Esophagus (tissue), 2 donors: ENCODE results near the gene THSD4. TPM values are rescaled to one million over a fixed set of nuclear protein-coding genes. Genes with fewer than 3 reads are reported as not detected.

Source experiments
- H3K27ac ChIP-seq, 2 donors: one replicate each; pipeline ENCODE4 v1.5.1; 2013; ENCODE audit warnings: low read depth in 2 of 2, mild to moderate bottlenecking in 2 of 2, inconsistent platforms in 1 of 2, low read length in 1 of 2, moderate library complexity in 1 of 2
- H3K27me3 ChIP-seq, 2 donors: one replicate each; pipeline ENCODE4 v1.6.1; 2013; ENCODE audit warnings: low read length in 2 of 2, control low read depth in 1 of 2, mild to moderate bottlenecking in 1 of 2; ENCODE audit not compliant: insufficient read depth in 2 of 2, control insufficient read depth in 1 of 2
- H3K36me3 ChIP-seq, 2 donors: one replicate each; pipeline ENCODE4 v1.6.1; 2013; ENCODE audit warnings: low read length in 1 of 2; ENCODE audit not compliant: control insufficient read depth in 2 of 2, insufficient read depth in 2 of 2
- H3K4me1 ChIP-seq, 2 donors: one replicate each; pipeline ENCODE4 v1.6.1; 2013; ENCODE audit warnings: low read length in 1 of 2; ENCODE audit not compliant: control insufficient read depth in 2 of 2, insufficient read depth in 2 of 2
- H3K4me3 ChIP-seq, 2 donors: one replicate each; pipeline ENCODE4 v1.5.1; 2013; ENCODE audit warnings: low read length in 2 of 2, mild to moderate bottlenecking in 2 of 2, low read depth in 1 of 2, moderate library complexity in 1 of 2
- H3K9me3 ChIP-seq, 2 donors: one replicate each; pipeline ENCODE4 v1.6.1; 2013; ENCODE audit warnings: mild to moderate bottlenecking in 2 of 2, low read depth in 1 of 2, low read length in 1 of 2, moderate library complexity in 1 of 2; ENCODE audit not compliant: control insufficient read depth in 2 of 2, insufficient read depth in 1 of 2
- WGBS, 2 donors: extraction: QIAGEN DNeasy Blood & Tissue Kit; methylation state at CpG; one replicate each; pipeline ENCODE4 v1.1.7; 2013; 5-methylcytosine and 5-hydroxymethylcytosine counted together
- polyA plus RNA-seq, 2 donors: library from polyadenylated mRNA; stranded (reverse); fragments of 200-250 nt; gene quantifications; one replicate each; pipeline ENCODE4 v1.2.3, GENCODE V29; 2013
- donor health status: healthy with polysubstance abuse.
- donor health status: Bipolar disorder and iron deficiency.

Gene THSD4
- 10 to 100 TPM; 34.1 to 49.7 TPM for polyA plus RNA-seq

- peaks cover 0 to 6% of the 10 kb centered on the region in 2 donors for H3K4me1 ChIP-seq
- peak within 1 kb of the TSS; percentile 58 to 75 for H3K4me3 ChIP-seq
- peaks cover 0 to 2% of the 10 kb centered on the region in 2 donors for H3K9me3 ChIP-seq
- H3K27me3 ChIP-seq, result no peaks in the 10 kb centered on the region
- WGBS, 2 donors, result 13 to 14% methylated on average over 48 to 52 of the region's 52 CpGs
- no peaks in the 10 kb centered on the region for H3K36me3 ChIP-seq
- peak within 1 kb of the TSS; percentile 74 to 79 for H3K27ac ChIP-seq
Observed at GRCh38 chr15:71114887-71115566, at the start of gene THSD4. TSS of gene THSD4 (plus strand) at chr15:71115471.

- Histone ChIP-seq H3K4me1 (no peaks in the 10 kb centered on the region), H3K4me3 (no peak overlapping the region), H3K36me3 (no peaks in the 10 kb centered on the region), H3K9me3 (no peaks in the 10 kb centered on the region), H3K27me3 (no peaks in the 10 kb centered on the region), H3K27ac (no peak overlapping the region)
- WGBS, 2 donors, result 71 to 79% methylated on average over 5 of the region's 5 CpGs
Observed at GRCh38 chr15:71066983-71067382, 48.3 kb upstream of the THSD4 start.

- Histone ChIP-seq H3K4me3 (no peak overlapping the region), H3K27me3 (no peaks in the 10 kb centered on the region), H3K4me1 (no peaks in the 10 kb centered on the region), H3K36me3 (no peaks in the 10 kb centered on the region), H3K9me3 (no peaks in the 10 kb centered on the region), H3K27ac (no peak overlapping the region)
- 67 to 73% methylated on average over 2 of the region's 2 CpGs for WGBS, 2 donors
Observed at GRCh38 chr15:71069693-71070092, 45.6 kb upstream of the THSD4 start.

- Histone ChIP-seq H3K36me3 (no peaks in the 10 kb centered on the region), H3K4me1 (no peaks in the 10 kb centered on the region), H3K27me3 (peaks cover 0 to 2% of the 10 kb centered on the region in 2 donors), H3K9me3 (peaks cover 0 to 2% of the 10 kb centered on the region in 2 donors), H3K27ac (no peak overlapping the region), H3K4me3 (no peak overlapping the region)
Observed at GRCh38 chr15:71071529-71071928, 43.7 kb upstream of the THSD4 start.

GRCh38 chr15:71072423-71072822 is 42.8 kb upstream of the THSD4 start:
- peaks cover 0 to 2% of the 10 kb centered on the region in 2 donors for H3K27me3 ChIP-seq

GRCh38 chr15:71078506-71079207 is 36.6 kb upstream of the THSD4 start:
- H3K27ac ChIP-seq, result no peak overlapping the region
- H3K36me3 ChIP-seq, result no peaks in the 10 kb centered on the region
- WGBS, 2 donors, result 70 to 72% methylated on average over 6 of the region's 6 CpGs
- H3K9me3 ChIP-seq, result peaks cover 0 to 2% of the 10 kb centered on the region in 2 donors
- H3K27me3 ChIP-seq, result peaks cover 0 to 2% of the 10 kb centered on the region in 2 donors
- no peak overlapping the region for H3K4me3 ChIP-seq
- H3K4me1 ChIP-seq, result peaks cover 0 to 5% of the 10 kb centered on the region in 2 donors

More at GRCh38 chr15:71072423-71072822, 42.8 kb upstream of the THSD4 start:
- 93% methylated on average over 6 of the region's 6 CpGs for WGBS, 2 donors
- no peaks in the 10 kb centered on the region for H3K4me1 ChIP-seq
- H3K4me3 ChIP-seq, result no peak overlapping the region
- no peaks in the 10 kb centered on the region for H3K36me3 ChIP-seq
- H3K9me3 ChIP-seq, result peaks cover 0 to 2% of the 10 kb centered on the region in 2 donors
- no peak overlapping the region for H3K27ac ChIP-seq

GRCh38 chr15:71079208-71080044 is 35.8 kb upstream of the THSD4 start:
- peaks cover 0 to 5% of the 10 kb centered on the region in 2 donors for H3K4me1 ChIP-seq

GRCh38 chr15:71080166-71080565 is 35.1 kb upstream of the THSD4 start:
- Histone ChIP-seq H3K4me3 (no peak overlapping the region), H3K36me3 (no peaks in the 10 kb centered on the region), H3K9me3 (peaks cover 0 to 1% of the 10 kb centered on the region in 2 donors), H3K27ac (no peak overlapping the region), H3K27me3 (peaks cover 0 to 1% of the 10 kb centered on the region in 2 donors), H3K4me1 (peaks cover 0 to 5% of the 10 kb centered on the region in 2 donors)
- 76 to 77% methylated on average over 7 of the region's 7 CpGs for WGBS, 2 donors

More at GRCh38 chr15:71079208-71080044, 35.8 kb upstream of the THSD4 start:
- Histone ChIP-seq H3K27ac (no peak overlapping the region), H3K9me3 (peaks cover 0 to 2% of the 10 kb centered on the region in 2 donors), H3K27me3 (peaks cover 0 to 2% of the 10 kb centered on the region in 2 donors), H3K4me3 (no peak overlapping the region), H3K36me3 (no peaks in the 10 kb centered on the region)
- 44% methylated on average over 6 of the region's 6 CpGs for WGBS, 2 donors

- no peak overlapping the region for H3K4me3 ChIP-seq
- H3K4me1 ChIP-seq, result peaks cover 0 to 5% of the 10 kb centered on the region in 2 donors
- H3K9me3 ChIP-seq, result no peaks in the 10 kb centered on the region
- no peaks in the 10 kb centered on the region for H3K27me3 ChIP-seq
- WGBS, 2 donors, result 48 to 50% methylated on average over 1 of the region's 1 CpG
- no peaks in the 10 kb centered on the region for H3K36me3 ChIP-seq
- no peak overlapping the region for H3K27ac ChIP-seq
Observed at GRCh38 chr15:71080705-71081104, 34.6 kb upstream of the THSD4 start.
